GM23338 (cell line): ENCODE data around the gene NUDT21. TPM values are rescaled to one million over a fixed set of nuclear protein-coding genes. Genes with fewer than 3 reads are reported as not detected.

Experiments used
- EZH2 ChIP-seq: fragments of 200-600 bp; sonication (generic); IDR thresholded peaks from one replicate; pipeline ENCODE4 v1.8.0; 2017; ENCODE audit warnings: antibody characterized with exemption, mild to moderate bottlenecking, low read depth; ENCODE audit not compliant: unreplicated experiment
- EZH2phosphoT487 ChIP-seq: fragments of 200-600 bp; sonication (generic); IDR thresholded peaks from one replicate; pipeline ENCODE4 v1.8.1; 2018; ENCODE audit warnings: antibody characterized with exemption; ENCODE audit not compliant: unreplicated experiment
- JUNB ChIP-seq: IDR thresholded peaks from one replicate; pipeline ENCODE4 v1.6.1; 2016; ENCODE audit warnings: antibody characterized with exemption; ENCODE audit not compliant: unreplicated experiment
- NANOG ChIP-seq: IDR thresholded peaks from 2 replicates; pipeline ENCODE4 v1.6.1; 2016; ENCODE audit warnings: antibody characterized with exemption, borderline replicate concordance
- POLR2AphosphoS5 ChIP-seq: IDR thresholded peaks from 2 replicates; pipeline ENCODE4 v1.6.1; 2016; ENCODE audit warnings: antibody characterized with exemption, low read depth
- STAT1 ChIP-seq: IDR thresholded peaks from one replicate; pipeline ENCODE4 v1.6.1; 2016; ENCODE audit warnings: antibody characterized with exemption; ENCODE audit not compliant: unreplicated experiment
- ZNF331 ChIP-seq: fragments of 250-450 bp; sonication (Bioruptor Pico); IDR thresholded peaks from 2 replicates; pipeline ENCODE4 v1.5.0; 2020; ENCODE audit warnings: low read depth, mild to moderate bottlenecking, moderate library complexity
- ZNF462 ChIP-seq: fragments of 250-450 bp; sonication (Bioruptor Pico); IDR thresholded peaks from 2 replicates; pipeline ENCODE4 v1.5.0; 2020; ENCODE audit warnings: mild to moderate bottlenecking, moderate library complexity
- polyA plus RNA-seq: library from polyadenylated mRNA; unstranded; fragments of >200 nt; fragmentation: Nextera tagmentation; extraction: Ambion mirVana; gene quantifications from 2 replicates; pipeline ENCODE4 v1.2.1, GENCODE V29; 2016
- total RNA-seq: library from RNA; depleted of rRNA; stranded (reverse); fragments of >200 nt; shearing (Covaris generic); gene quantifications from 2 replicates; pipeline ENCODE4 v1.2.3, GENCODE V29; 2014
- TF ChIP-seq, protein P1 (sequence below), 2 experiments: fragments of 200-600 bp in 1 of 2; sonication (generic) in 1 of 2; conservative IDR thresholded peaks; 2 replicates each; pipeline versions ENCODE4 v1.5.1 to v1.6.1; 2016 to 2017; ENCODE audit warnings: antibody characterized with exemption in 2 of 2, low read depth in 2 of 2, mild to moderate bottlenecking in 2 of 2, moderate library complexity in 1 of 2
- TF ChIP-seq, protein P2 (sequence below): IDR thresholded peaks from 2 replicates; pipeline ENCODE4 v1.6.1; 2016; ENCODE audit warnings: antibody characterized with exemption

Gene NUDT21
- total and polyA plus RNA-seq, 2 experiments from 2014 or later: 83.4 to 132 TPM

GRCh38 chr16:56420613-56421012 lies 30.5 kb downstream of the NUDT21 start (continued):
- TF ChIP-seq ZNF462 (CRISPR knock-in tag) (no peak), EZH2 (no peak), EZH2phosphoT487 (no peak), NANOG (no peak), ZNF331 (CRISPR knock-in tag) (no peak), STAT1 (no peak), POLR2AphosphoS5 (no peak), JUNB (no peak)
- TF ChIP-seq, protein P1, sequence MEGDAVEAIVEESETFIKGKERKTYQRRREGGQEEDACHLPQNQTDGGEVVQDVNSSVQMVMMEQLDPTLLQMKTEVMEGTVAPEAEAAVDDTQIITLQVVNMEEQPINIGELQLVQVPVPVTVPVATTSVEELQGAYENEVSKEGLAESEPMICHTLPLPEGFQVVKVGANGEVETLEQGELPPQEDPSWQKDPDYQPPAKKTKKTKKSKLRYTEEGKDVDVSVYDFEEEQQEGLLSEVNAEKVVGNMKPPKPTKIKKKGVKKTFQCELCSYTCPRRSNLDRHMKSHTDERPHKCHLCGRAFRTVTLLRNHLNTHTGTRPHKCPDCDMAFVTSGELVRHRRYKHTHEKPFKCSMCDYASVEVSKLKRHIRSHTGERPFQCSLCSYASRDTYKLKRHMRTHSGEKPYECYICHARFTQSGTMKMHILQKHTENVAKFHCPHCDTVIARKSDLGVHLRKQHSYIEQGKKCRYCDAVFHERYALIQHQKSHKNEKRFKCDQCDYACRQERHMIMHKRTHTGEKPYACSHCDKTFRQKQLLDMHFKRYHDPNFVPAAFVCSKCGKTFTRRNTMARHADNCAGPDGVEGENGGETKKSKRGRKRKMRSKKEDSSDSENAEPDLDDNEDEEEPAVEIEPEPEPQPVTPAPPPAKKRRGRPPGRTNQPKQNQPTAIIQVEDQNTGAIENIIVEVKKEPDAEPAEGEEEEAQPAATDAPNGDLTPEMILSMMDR (conservative IDR thresholded peaks at IDR 0.05; ENCODE audit: low read depth in 2 of 2): no peak
- TF ChIP-seq, protein P2, sequence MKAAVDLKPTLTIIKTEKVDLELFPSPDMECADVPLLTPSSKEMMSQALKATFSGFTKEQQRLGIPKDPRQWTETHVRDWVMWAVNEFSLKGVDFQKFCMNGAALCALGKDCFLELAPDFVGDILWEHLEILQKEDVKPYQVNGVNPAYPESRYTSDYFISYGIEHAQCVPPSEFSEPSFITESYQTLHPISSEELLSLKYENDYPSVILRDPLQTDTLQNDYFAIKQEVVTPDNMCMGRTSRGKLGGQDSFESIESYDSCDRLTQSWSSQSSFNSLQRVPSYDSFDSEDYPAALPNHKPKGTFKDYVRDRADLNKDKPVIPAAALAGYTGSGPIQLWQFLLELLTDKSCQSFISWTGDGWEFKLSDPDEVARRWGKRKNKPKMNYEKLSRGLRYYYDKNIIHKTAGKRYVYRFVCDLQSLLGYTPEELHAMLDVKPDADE: no peak
